Mononuclear cell (primary cell): ENCODE data around the gene USH2A. TPM values are rescaled to one million over a fixed set of nuclear protein-coding genes. Genes with fewer than 3 reads are reported as not detected.
"Not testable (repeated sequence)": the region's sequence is repeated elsewhere in the genome, so short reads cannot be mapped to it uniquely, and the experiment has no call there.

ENCODE experiments used
- H3K27me3 ChIP-seq: 2 replicates; pipeline ENCODE4 v1.6.0; 2011; ENCODE audit warnings: low read length, control low read depth; ENCODE audit not compliant: insufficient read depth
- H3K4me1 ChIP-seq: 2 replicates; pipeline ENCODE4 v1.5.1; 2011; ENCODE audit warnings: mild to moderate bottlenecking, low read length, control low read depth; ENCODE audit not compliant: insufficient read depth
- H3K4me3 ChIP-seq: 2 replicates; pipeline ENCODE4 v1.5.1; 2011; ENCODE audit warnings: mild to moderate bottlenecking, low read length, moderate library complexity
- H3K9me3 ChIP-seq: 2 replicates; pipeline ENCODE4 v1.5.1; 2011; ENCODE audit warnings: low read depth, mild to moderate bottlenecking, control low read depth, low read length
- total RNA-seq: library from RNA; depleted of rRNA; stranded (reverse); fragments of >200 nt; gene quantifications from one replicate; pipeline ENCODE4 v1.2.3, GENCODE V29; 2012

USH2A gene
- total RNA-seq, 1 donor: not detected

DNA sequence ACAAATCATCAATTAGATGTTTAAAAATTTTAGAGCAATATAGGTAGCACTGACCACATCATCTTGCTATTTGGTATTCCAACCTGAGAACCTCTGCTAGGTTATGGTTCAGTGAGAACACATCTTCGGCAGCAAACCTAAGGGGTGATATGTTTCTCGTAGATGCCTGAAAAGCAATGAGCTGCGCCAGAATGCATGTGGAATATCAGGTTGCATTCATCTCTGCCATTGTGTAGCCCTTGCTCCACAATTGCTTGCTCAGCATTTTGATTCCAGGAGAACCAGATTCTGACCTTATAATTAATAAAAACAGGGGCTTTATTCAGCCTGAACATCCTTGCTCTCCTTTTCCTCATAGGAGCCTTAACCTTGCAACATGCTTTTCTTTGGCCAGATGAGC lies 408.1 kb downstream of the USH2A start:
- no peaks in the 10 kb centered on the region for H3K9me3 ChIP-seq
- no peaks in the 10 kb centered on the region for H3K27me3 ChIP-seq
- H3K4me3 ChIP-seq: no peak overlapping the region
- no peaks in the 10 kb centered on the region for H3K4me1 ChIP-seq

- Histone ChIP-seq H3K4me1 (no peaks in the 10 kb centered on the region), H3K4me3 (no peak overlapping the region), H3K27me3 (no peaks in the 10 kb centered on the region), H3K9me3 (no peaks in the 10 kb centered on the region)
Measured at GRCh38 chr1:216014086-216014485, 409.2 kb downstream of the USH2A start.

DNA sequence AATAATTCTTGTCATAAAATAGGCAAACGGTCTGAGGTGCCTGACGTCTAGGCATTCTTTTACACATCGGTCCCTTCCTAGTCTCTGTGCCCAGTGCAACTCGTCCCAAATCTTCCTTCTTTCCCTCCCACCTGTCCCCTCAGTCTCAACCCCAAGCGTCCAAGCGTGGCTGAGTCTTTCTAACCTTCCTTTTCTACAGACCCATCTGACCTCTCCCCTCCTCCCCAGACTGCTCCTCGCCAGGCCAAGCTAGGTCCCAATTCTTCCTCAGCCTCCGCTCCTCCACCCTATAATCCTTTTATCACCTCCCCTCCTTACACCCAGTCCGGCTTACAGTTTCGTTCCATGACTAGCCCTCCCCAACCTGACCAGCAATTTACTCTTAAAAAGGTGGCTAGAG lies 413.8 kb downstream of the USH2A start:
- not testable (repeated sequence) for H3K4me1 ChIP-seq

DNA sequence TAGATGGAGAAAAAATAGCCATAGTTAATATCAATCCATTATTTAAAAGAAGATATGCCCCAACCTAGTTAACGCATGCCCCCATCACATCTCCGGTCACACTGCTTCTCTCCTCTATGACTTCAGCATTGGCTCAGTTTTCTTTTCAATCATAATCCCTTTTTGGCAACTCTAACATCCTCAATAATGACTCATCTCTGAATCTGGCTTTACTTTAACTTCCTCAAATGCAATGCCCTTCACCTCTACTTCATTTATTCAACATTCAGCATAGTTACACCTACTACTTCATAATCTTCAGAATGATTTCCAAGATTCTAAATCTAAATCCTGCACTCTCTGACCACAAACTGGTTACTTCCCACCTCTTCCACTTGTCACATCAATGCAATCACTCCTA lies 417.3 kb downstream of the USH2A start:
- H3K9me3 ChIP-seq: no peaks in the 10 kb centered on the region
- no peak overlapping the region for H3K4me3 ChIP-seq
- no peaks in the 10 kb centered on the region for H3K4me1 ChIP-seq
- H3K27me3 ChIP-seq: no peaks in the 10 kb centered on the region

More for the DNA sequence above, 413.8 kb downstream of the USH2A start:
- not testable (repeated sequence) for H3K27me3 ChIP-seq, H3K9me3 ChIP-seq, H3K4me3 ChIP-seq

- Histone ChIP-seq H3K4me3 (no peak overlapping the region), H3K4me1 (no peaks in the 10 kb centered on the region), H3K9me3 (no peaks in the 10 kb centered on the region), H3K27me3 (no peaks in the 10 kb centered on the region)
Measured at GRCh38 chr1:215992620-215993019, 430.6 kb downstream of the USH2A start.

- no peaks in the 10 kb centered on the region for H3K9me3 ChIP-seq
- H3K4me1 ChIP-seq: no peaks in the 10 kb centered on the region
- H3K27me3 ChIP-seq: no peaks in the 10 kb centered on the region
- no peak overlapping the region for H3K4me3 ChIP-seq
Measured at GRCh38 chr1:215987092-215987875, 436.0 kb downstream of the USH2A start.

- H3K4me3 ChIP-seq: no peak overlapping the region
- H3K27me3 ChIP-seq: no peaks in the 10 kb centered on the region
- H3K4me1 ChIP-seq: no peaks in the 10 kb centered on the region
- no peaks in the 10 kb centered on the region for H3K9me3 ChIP-seq
Measured at GRCh38 chr1:215986401-215986800, 436.8 kb downstream of the USH2A start.

GRCh38 chr1:215983680-215984079 lies 439.6 kb downstream of the USH2A start:
- no peaks in the 10 kb centered on the region for H3K27me3 ChIP-seq
- no peaks in the 10 kb centered on the region for H3K4me1 ChIP-seq
- no peak overlapping the region for H3K4me3 ChIP-seq
- no peaks in the 10 kb centered on the region for H3K9me3 ChIP-seq

- no peaks in the 10 kb centered on the region for H3K4me1 ChIP-seq
- no peaks in the 10 kb centered on the region for H3K9me3 ChIP-seq
- H3K27me3 ChIP-seq: no peaks in the 10 kb centered on the region
- no peak overlapping the region for H3K4me3 ChIP-seq
Measured at GRCh38 chr1:215971793-215972441, 451.3 kb downstream of the USH2A start.

- Histone ChIP-seq H3K4me1 (no peaks in the 10 kb centered on the region), H3K9me3 (no peaks in the 10 kb centered on the region), H3K27me3 (no peaks in the 10 kb centered on the region), H3K4me3 (no peak overlapping the region)
Measured at GRCh38 chr1:215970406-215970805, 452.8 kb downstream of the USH2A start.

GRCh38 chr1:215963621-215964020 lies 459.6 kb downstream of the USH2A start:
- no peaks in the 10 kb centered on the region for H3K27me3 ChIP-seq

DNA sequence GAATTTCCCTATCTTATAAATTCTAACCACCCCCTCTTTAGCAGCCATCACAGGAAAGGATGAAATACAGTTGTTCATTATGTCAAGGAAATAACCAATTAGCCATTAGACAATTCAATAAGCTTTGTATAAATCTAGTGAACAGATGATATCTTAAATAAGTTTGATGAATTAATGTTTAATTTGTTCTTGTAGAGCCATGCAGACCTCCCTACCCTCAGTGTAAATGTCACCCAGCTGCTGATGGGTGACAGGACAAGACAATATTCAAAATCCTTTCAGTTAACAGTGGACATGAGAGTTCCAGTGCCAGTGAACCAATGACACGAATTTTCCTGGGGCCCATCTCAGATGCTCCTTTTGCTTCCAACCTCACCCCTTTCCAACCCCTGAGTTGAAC lies 460.2 kb downstream of the USH2A start:
- no peak overlapping the region for H3K4me3 ChIP-seq
- no peaks in the 10 kb centered on the region for H3K9me3 ChIP-seq
- no peaks in the 10 kb centered on the region for H3K4me1 ChIP-seq
- no peaks in the 10 kb centered on the region for H3K27me3 ChIP-seq

More at GRCh38 chr1:215963621-215964020, 459.6 kb downstream of the USH2A start:
- H3K9me3 ChIP-seq: no peaks in the 10 kb centered on the region
- no peak overlapping the region for H3K4me3 ChIP-seq
- H3K4me1 ChIP-seq: no peaks in the 10 kb centered on the region

GRCh38 chr1:215958841-215959240 lies 464.4 kb downstream of the USH2A start:
- no peaks in the 10 kb centered on the region for H3K27me3 ChIP-seq
- H3K4me1 ChIP-seq: no peaks in the 10 kb centered on the region
- no peaks in the 10 kb centered on the region for H3K9me3 ChIP-seq
- no peak overlapping the region for H3K4me3 ChIP-seq

- H3K4me3 ChIP-seq: no peak overlapping the region
- no peaks in the 10 kb centered on the region for H3K9me3 ChIP-seq
- H3K4me1 ChIP-seq: no peaks in the 10 kb centered on the region
- H3K27me3 ChIP-seq: no peaks in the 10 kb centered on the region
Measured at GRCh38 chr1:215957663-215958062, 465.6 kb downstream of the USH2A start.

DNA sequence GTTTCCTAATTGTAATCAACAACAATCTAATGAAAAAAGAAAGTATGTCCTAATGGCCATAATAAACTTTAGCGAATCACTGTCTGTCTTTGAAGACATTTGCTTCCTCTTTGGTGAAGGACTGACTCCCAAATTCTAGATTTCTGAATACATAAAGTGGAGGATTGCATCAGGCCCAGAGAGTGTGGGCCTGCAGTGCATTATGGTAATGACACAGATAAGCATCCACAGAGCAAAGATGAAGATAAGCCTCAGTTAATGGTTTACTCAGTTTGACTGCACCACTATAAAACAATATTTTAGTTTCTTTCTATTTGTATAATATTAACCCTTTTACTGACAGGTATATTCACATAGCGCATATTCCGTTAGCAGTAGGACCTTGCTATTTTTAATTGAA lies 490.7 kb downstream of the USH2A start:
- Histone ChIP-seq H3K4me1 (no peaks in the 10 kb centered on the region), H3K27me3 (no peaks in the 10 kb centered on the region)

GRCh38 chr1:215926670-215927069 lies 496.6 kb downstream of the USH2A start:
- H3K9me3 ChIP-seq: no peaks in the 10 kb centered on the region

More for the DNA sequence above, 490.7 kb downstream of the USH2A start:
- Histone ChIP-seq H3K9me3 (no peaks in the 10 kb centered on the region), H3K4me3 (no peak overlapping the region)

More at GRCh38 chr1:215926670-215927069, 496.6 kb downstream of the USH2A start:
- Histone ChIP-seq H3K4me3 (no peak overlapping the region), H3K4me1 (no peaks in the 10 kb centered on the region), H3K27me3 (no peaks in the 10 kb centered on the region)
